GM23338 (cell line): ENCODE measurements around the gene AEN. TPM values are rescaled to one million over a fixed set of nuclear protein-coding genes. Genes with fewer than 3 reads are reported as not detected.

Experiments
- ATAC-seq: fragments of 200-7000 bp; cut with Tn5 transposase; 3 replicates; pipeline ENCODE4 v1.9.1; 2020
- DNase-seq: peaks from one replicate; pipeline ENCODE4 v3.0.0-alpha.2; 2015; ENCODE audit warnings: low spot score
- H2AFZ ChIP-seq: fragments of 200-600 bp; sonication (generic); 2 replicates; pipeline ENCODE4 v1.8.0; 2016; ENCODE audit warnings: antibody characterized with exemption, mild to moderate bottlenecking, moderate library complexity
- H3F3A ChIP-seq: fragments of 200-600 bp; sonication (generic); replicated peaks from 2 replicates; pipeline ENCODE4 v1.8.0; 2017; ENCODE audit warnings: antibody characterized with exemption, mixed run types, low read depth
- H3K27ac ChIP-seq: fragments of 200-600 bp; sonication (generic); 2 replicates; pipeline ENCODE4 v1.6.1; 2016; ENCODE audit warnings: low read depth
- H3K27me3 ChIP-seq: fragments of 200-600 bp; sonication (generic); 2 replicates; pipeline ENCODE4 v1.8.0; 2016; ENCODE audit warnings: mild to moderate bottlenecking, mixed run types, moderate library complexity; ENCODE audit not compliant: insufficient read depth
- H3K36me3 ChIP-seq: fragments of 200-600 bp; sonication (generic); 2 replicates; pipeline ENCODE4 v1.8.0; 2016; ENCODE audit warnings: mild to moderate bottlenecking; ENCODE audit not compliant: insufficient read depth
- H3K4me1 ChIP-seq: fragments of 200-600 bp; sonication (generic); 2 replicates; pipeline ENCODE4 v1.8.0; 2016; ENCODE audit warnings: mild to moderate bottlenecking, moderate library complexity; ENCODE audit not compliant: insufficient read depth
- H3K4me2 ChIP-seq: fragments of 200-600 bp; sonication (generic); 2 replicates; pipeline ENCODE4 v1.7.1; 2017; ENCODE audit warnings: mixed run types
- H3K4me3 ChIP-seq: fragments of 200-600 bp; sonication (generic); 2 replicates; pipeline ENCODE4 v1.6.1; 2016; ENCODE audit warnings: mixed run types
- H3K79me2 ChIP-seq: fragments of 200-600 bp; sonication (generic); replicated peaks from 2 replicates; pipeline ENCODE4 v1.8.0; 2017; ENCODE audit warnings: mild to moderate bottlenecking; ENCODE audit not compliant: insufficient read depth
- H3K9me2 ChIP-seq: fragments of 200-600 bp; sonication (generic); 2 replicates; pipeline ENCODE4 v1.8.0; 2017; ENCODE audit not compliant: insufficient read depth
- H4K20me1 ChIP-seq: fragments of 200-600 bp; sonication (generic); replicated peaks from 2 replicates; pipeline ENCODE4 v1.8.0; 2017; ENCODE audit warnings: mild to moderate bottlenecking; ENCODE audit not compliant: insufficient read depth
- H3K27ac Mint-ChIP-seq: 2 replicates; pipeline ENCODE4 v1.8.0; 2020; ENCODE audit warnings: inconsistent platforms, mild to moderate bottlenecking, moderate library complexity, mixed read lengths
- H3K27me3 Mint-ChIP-seq: 3 replicates; pipeline ENCODE4 v1.8.0; 2022; ENCODE audit warnings: low read depth, mild to moderate bottlenecking, moderate library complexity, mixed read lengths, inconsistent platforms; ENCODE audit not compliant: insufficient read depth, poor library complexity
- H3K36me3 Mint-ChIP-seq: 3 replicates; pipeline ENCODE4 v1.8.0; 2021; ENCODE audit warnings: low read depth, mild to moderate bottlenecking, inconsistent platforms, moderate library complexity, mixed read lengths
- H3K4me1 Mint-ChIP-seq: 3 replicates; pipeline ENCODE4 v1.8.0; 2020; ENCODE audit warnings: mild to moderate bottlenecking, inconsistent platforms, mixed read lengths
- H3K4me3 Mint-ChIP-seq: 3 replicates; pipeline ENCODE4 v1.8.0; 2021; ENCODE audit warnings: moderate library complexity, mild to moderate bottlenecking, inconsistent platforms, mixed read lengths
- H3K9me3 Mint-ChIP-seq: 3 replicates; pipeline ENCODE4 v1.8.0; 2020; ENCODE audit warnings: moderate library complexity, mild to moderate bottlenecking, inconsistent platforms, mixed read lengths
- CREB1 ChIP-seq: fragments of 250-450 bp; sonication (Bioruptor Pico); IDR thresholded peaks from 2 replicates; pipeline ENCODE4 v1.5.0; 2020; ENCODE audit warnings: low read depth, mild to moderate bottlenecking, moderate library complexity
- CTCF ChIP-seq, 2 experiments: fragments of 200-600 bp in 1 of 2; sonication (generic) in 1 of 2; conservative IDR thresholded peaks; 2 replicates each; pipeline versions ENCODE4 v1.5.1 to v1.6.1; 2016 to 2017; ENCODE audit warnings: antibody characterized with exemption in 2 of 2, low read depth in 2 of 2, mild to moderate bottlenecking in 2 of 2, moderate library complexity in 1 of 2
- ETS1 ChIP-seq: IDR thresholded peaks from 2 replicates; pipeline ENCODE4 v1.6.1; 2016; ENCODE audit warnings: antibody characterized with exemption
- EZH2 ChIP-seq: fragments of 200-600 bp; sonication (generic); IDR thresholded peaks from one replicate; pipeline ENCODE4 v1.8.0; 2017; ENCODE audit warnings: antibody characterized with exemption, mild to moderate bottlenecking, low read depth; ENCODE audit not compliant: unreplicated experiment
- EZH2phosphoT487 ChIP-seq: fragments of 200-600 bp; sonication (generic); IDR thresholded peaks from one replicate; pipeline ENCODE4 v1.8.1; 2018; ENCODE audit warnings: antibody characterized with exemption; ENCODE audit not compliant: unreplicated experiment
- JUNB ChIP-seq: IDR thresholded peaks from one replicate; pipeline ENCODE4 v1.6.1; 2016; ENCODE audit warnings: antibody characterized with exemption; ENCODE audit not compliant: unreplicated experiment
- NANOG ChIP-seq: IDR thresholded peaks from 2 replicates; pipeline ENCODE4 v1.6.1; 2016; ENCODE audit warnings: antibody characterized with exemption, borderline replicate concordance
- POLR2AphosphoS5 ChIP-seq: IDR thresholded peaks from 2 replicates; pipeline ENCODE4 v1.6.1; 2016; ENCODE audit warnings: antibody characterized with exemption, low read depth
- REST ChIP-seq: IDR thresholded peaks from one replicate; pipeline ENCODE4 v1.6.1; 2018; ENCODE audit warnings: antibody characterized with exemption; ENCODE audit not compliant: unreplicated experiment
- STAT1 ChIP-seq: IDR thresholded peaks from one replicate; pipeline ENCODE4 v1.6.1; 2016; ENCODE audit warnings: antibody characterized with exemption; ENCODE audit not compliant: unreplicated experiment
- ZNF114 ChIP-seq: fragments of 250-450 bp; sonication (Bioruptor Pico); IDR thresholded peaks from 2 replicates; pipeline ENCODE4 v1.5.0; 2020; ENCODE audit warnings: mild to moderate bottlenecking, moderate library complexity
- ZNF331 ChIP-seq: fragments of 250-450 bp; sonication (Bioruptor Pico); IDR thresholded peaks from 2 replicates; pipeline ENCODE4 v1.5.0; 2020; ENCODE audit warnings: low read depth, mild to moderate bottlenecking, moderate library complexity
- ZNF462 ChIP-seq: fragments of 250-450 bp; sonication (Bioruptor Pico); IDR thresholded peaks from 2 replicates; pipeline ENCODE4 v1.5.0; 2020; ENCODE audit warnings: mild to moderate bottlenecking, moderate library complexity
- polyA plus RNA-seq: library from polyadenylated mRNA; unstranded; fragments of >200 nt; fragmentation: Nextera tagmentation; extraction: Ambion mirVana; gene quantifications from 2 replicates; pipeline ENCODE4 v1.2.1, GENCODE V29; 2016
- total RNA-seq: library from RNA; depleted of rRNA; stranded (reverse); fragments of >200 nt; shearing (Covaris generic); gene quantifications from 2 replicates; pipeline ENCODE4 v1.2.3, GENCODE V29; 2014

Gene AEN
- total and polyA plus RNA-seq, 2 experiments from 2014 or later: 82.3 to 220 TPM

- DNase-seq (no peak), ATAC-seq (no peak)
- H3K4me1 Mint-ChIP-seq: peaks cover 31% of the 10 kb centered on the region
- H3K27ac ChIP-seq: 0 out of 2 replicates have a peak overlapping the region, but pooled peaks have one; percentile 63
- no peaks in the 10 kb centered on the region for H3K9me2 ChIP-seq
- no peak overlapping the region for H2AFZ ChIP-seq
- H3K4me2 ChIP-seq: no peak overlapping the region
- H4K20me1 ChIP-seq: peaks cover 67% of the 10 kb centered on the region
- H3K79me2 ChIP-seq: peaks cover 34% of the 10 kb centered on the region
- peak overlapping the region; percentile 65; the same call in 1 of the 2 replicates for H3K27ac Mint-ChIP-seq
- no peak overlapping the region for H3K4me3 Mint-ChIP-seq
- peaks cover 18% of the 10 kb centered on the region for H3K27me3 Mint-ChIP-seq
- TF ChIP-seq REST (no peak), POLR2AphosphoS5 (no peak), NANOG (no peak), JUNB (no peak), EZH2phosphoT487 (no peak), ZNF114 (CRISPR knock-in tag) (no peak), CREB1 (no peak), ZNF462 (no peak), EZH2 (no peak), STAT1 (no peak), CTCF (conservative IDR thresholded peaks at IDR 0.05; ENCODE audit: low read depth in 2 of 2) (no peak), ZNF331 (no peak), ETS1 (no peak)
- H3K9me3 Mint-ChIP-seq: no peaks in the 10 kb centered on the region
- peaks cover 16% of the 10 kb centered on the region; the same call in 1 of the 2 replicates for H3K4me1 ChIP-seq
- H3K36me3 ChIP-seq: peaks cover 46% of the 10 kb centered on the region
- H3K4me3 ChIP-seq: no peak overlapping the region
- H3K27me3 ChIP-seq: no peaks in the 10 kb centered on the region
- H3K36me3 Mint-ChIP-seq: peaks cover 83% of the 10 kb centered on the region
- H3F3A ChIP-seq: peaks cover 46% of the 10 kb centered on the region
These were observed 10.4 kb downstream of the AEN start for GRCh38 chr15:88631464-88632028.
